Stimulated activated memory B cell treated with anti-CD40 and anti-IgM and Interleukin-4, amounts not matched to agents 10 μg/mL and 1 μg/mL and 100 μg/mL, for 72 hours (primary cell): Measurements from ENCODE around the gene MACROD2.

Experiments
- ATAC-seq: fragments of 150-1000 bp; cut with Tn5 transposase; 2 replicates; pipeline ENCODE4 v1.10.0; 2021
- H3K27ac Mint-ChIP-seq: one replicate; pipeline ENCODE4 v1.8.0; 2022; ENCODE audit warnings: mild to moderate bottlenecking, mixed read lengths
- H3K27me3 Mint-ChIP-seq: one replicate; pipeline ENCODE4 v1.8.0; 2022; ENCODE audit warnings: mixed read lengths
- H3K36me3 Mint-ChIP-seq: one replicate; pipeline ENCODE4 v1.8.0; 2022; ENCODE audit warnings: mixed read lengths
- H3K4me1 Mint-ChIP-seq: one replicate; pipeline ENCODE4 v1.8.0; 2022; ENCODE audit warnings: mixed read lengths
- H3K4me3 Mint-ChIP-seq: one replicate; pipeline ENCODE4 v1.8.0; 2022; ENCODE audit warnings: mild to moderate bottlenecking, moderate library complexity, mixed read lengths
- H3K9me3 Mint-ChIP-seq: one replicate; pipeline ENCODE4 v1.8.0; 2022; ENCODE audit warnings: mixed read lengths

The MACROD2 gene

DNA sequence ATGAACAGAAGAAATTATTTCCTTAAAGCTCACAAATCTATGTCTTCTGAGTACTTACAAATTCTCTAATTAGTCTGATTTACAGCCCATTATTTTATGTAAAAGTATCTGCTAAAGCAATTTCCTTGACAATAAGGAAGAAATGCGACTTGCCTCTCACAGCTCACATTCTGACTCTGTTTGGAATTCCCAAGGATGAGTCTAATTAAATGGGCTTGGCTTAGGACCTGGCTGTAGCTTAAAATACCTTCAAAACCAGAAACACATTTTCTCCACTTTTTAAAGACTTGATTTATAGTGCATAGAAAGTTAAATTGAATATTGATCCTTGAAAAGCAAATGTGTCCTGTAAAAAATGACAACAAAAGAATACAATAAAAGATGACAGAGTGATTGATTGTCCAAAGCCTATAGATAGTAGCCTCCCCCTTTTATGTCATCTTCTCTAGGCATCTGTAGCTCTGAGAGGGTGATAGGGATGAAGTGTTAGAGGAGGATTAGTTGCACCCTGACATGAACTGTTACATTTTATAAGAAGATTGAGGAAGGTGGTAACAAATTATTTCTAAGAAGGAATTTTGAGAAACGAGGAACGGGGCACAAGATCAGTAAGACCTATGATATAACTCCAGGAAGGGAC is 118.9 kb downstream of the MACROD2 start:
- no peak for ATAC-seq
- no peak overlapping the region for H3K4me3 Mint-ChIP-seq
- no peaks in the 10 kb centered on the region for H3K36me3 Mint-ChIP-seq
- H3K27me3 Mint-ChIP-seq, result no peaks in the 10 kb centered on the region
- no peaks in the 10 kb centered on the region for H3K4me1 Mint-ChIP-seq
- peaks cover 16% of the 10 kb centered on the region for H3K9me3 Mint-ChIP-seq
- H3K27ac Mint-ChIP-seq, result no peak overlapping the region

DNA sequence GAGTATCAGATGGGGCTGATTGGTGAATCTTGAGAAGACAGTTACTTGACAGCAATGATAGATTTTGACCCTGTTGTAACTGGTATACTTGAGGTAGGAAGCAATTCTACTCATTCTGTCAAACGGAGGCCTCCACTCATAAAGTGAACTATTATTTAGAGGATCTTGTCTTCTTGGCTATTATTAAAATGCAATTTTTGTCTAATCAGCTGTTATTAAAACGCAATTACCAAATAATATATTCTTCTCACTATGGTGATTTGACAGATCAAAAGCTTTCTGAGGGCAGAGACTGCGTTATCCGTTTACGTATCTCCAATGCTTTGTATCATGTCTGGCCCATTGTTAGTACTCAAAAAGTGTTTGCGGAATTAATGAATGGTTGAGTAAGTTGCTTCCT is 120.7 kb downstream of the MACROD2 start:
- no peak overlapping the region for H3K4me3 Mint-ChIP-seq
- no peaks in the 10 kb centered on the region for H3K27me3 Mint-ChIP-seq
- H3K27ac Mint-ChIP-seq, result no peak overlapping the region
- no peak for ATAC-seq
- H3K4me1 Mint-ChIP-seq, result no peaks in the 10 kb centered on the region
- no peaks in the 10 kb centered on the region for H3K36me3 Mint-ChIP-seq
- peaks cover 7% of the 10 kb centered on the region for H3K9me3 Mint-ChIP-seq

DNA sequence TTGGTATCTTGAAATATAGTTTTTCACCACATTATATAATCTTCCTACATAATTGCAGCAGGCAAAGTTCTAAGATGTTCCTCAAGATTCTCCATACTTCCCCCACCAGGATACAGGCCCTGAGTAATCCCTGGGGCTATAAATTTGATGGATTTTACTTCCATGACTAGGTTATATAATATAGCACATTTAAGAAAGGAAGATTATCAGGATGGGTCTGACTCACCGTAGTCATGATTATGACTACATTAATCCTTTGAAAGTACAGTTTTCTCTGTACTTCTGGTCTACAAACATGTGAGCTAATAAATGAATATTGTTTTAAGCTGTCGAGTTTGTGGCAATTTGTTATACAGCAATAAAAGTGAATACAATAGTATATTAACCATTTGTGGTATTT is 122.5 kb downstream of the MACROD2 start:
- H3K9me3 Mint-ChIP-seq, result peaks cover 3% of the 10 kb centered on the region
- no peak for ATAC-seq
- H3K36me3 Mint-ChIP-seq, result no peaks in the 10 kb centered on the region
- no peaks in the 10 kb centered on the region for H3K27me3 Mint-ChIP-seq
- H3K4me1 Mint-ChIP-seq, result no peaks in the 10 kb centered on the region
- no peak overlapping the region for H3K27ac Mint-ChIP-seq
- H3K4me3 Mint-ChIP-seq, result no peak overlapping the region

DNA sequence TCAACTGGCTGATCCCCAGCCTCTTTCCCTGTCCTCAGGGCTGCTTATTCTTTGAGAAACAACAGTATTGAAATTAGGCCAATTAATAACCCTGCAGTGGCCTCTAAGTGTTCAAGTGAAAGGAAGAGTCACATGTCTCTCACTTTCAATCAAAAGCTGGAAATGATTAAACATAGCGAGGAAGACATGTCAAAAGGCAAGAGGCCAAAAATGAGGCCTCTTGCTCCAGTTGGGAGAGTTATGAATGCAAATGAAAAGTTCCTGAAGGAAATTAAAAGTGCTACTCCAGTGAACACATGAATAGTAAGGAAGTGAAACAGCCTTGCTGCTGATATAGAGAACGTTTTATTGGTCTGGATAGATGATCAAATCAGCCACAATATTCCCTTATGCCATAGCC is 131.5 kb downstream of the MACROD2 start:
- Mint-ChIP-seq H3K4me3 (no peak overlapping the region), H3K4me1 (no peaks in the 10 kb centered on the region), H3K36me3 (no peaks in the 10 kb centered on the region), H3K27ac (no peak overlapping the region), H3K9me3 (no peaks in the 10 kb centered on the region), H3K27me3 (no peaks in the 10 kb centered on the region)
- no peak for ATAC-seq

DNA sequence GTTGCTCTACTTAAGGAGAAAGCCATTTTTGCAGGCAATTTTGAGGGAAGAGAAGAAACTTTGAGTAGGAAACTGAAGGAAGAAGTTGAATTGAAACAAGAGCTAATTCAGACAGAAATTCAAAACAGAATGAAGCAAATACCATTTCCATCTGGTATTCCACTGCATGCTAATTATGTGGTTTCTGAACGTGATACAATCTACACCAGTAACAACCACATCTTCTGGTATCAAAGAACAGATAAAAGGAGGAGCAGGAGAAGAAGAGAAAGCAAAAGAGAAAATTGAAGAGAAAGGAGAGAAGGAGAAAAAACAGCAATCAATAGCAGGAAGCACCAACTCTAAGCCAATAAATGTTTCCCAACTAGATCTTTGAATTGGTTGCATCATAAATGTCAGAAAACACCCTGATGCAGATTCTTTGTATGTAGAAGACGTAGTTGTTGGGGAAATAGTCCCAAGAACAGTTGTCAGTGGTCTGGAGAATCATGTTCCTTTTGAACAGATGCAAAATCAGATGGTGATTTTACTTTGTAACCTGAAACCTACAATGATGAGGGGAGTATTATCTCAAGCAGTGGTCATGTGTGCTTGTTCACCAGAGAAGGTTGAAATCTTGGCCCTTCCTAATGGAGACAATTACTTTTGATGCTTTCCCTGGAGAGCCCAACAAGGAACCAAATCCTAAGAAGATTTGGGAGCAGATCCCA is 132.4 kb downstream of the MACROD2 start:
- Mint-ChIP-seq H3K27ac (no peak overlapping the region), H3K27me3 (no peaks in the 10 kb centered on the region), H3K4me1 (no peaks in the 10 kb centered on the region), H3K4me3 (no peak overlapping the region), H3K36me3 (no peaks in the 10 kb centered on the region), H3K9me3 (no peaks in the 10 kb centered on the region)
- ATAC-seq, result no peak

DNA sequence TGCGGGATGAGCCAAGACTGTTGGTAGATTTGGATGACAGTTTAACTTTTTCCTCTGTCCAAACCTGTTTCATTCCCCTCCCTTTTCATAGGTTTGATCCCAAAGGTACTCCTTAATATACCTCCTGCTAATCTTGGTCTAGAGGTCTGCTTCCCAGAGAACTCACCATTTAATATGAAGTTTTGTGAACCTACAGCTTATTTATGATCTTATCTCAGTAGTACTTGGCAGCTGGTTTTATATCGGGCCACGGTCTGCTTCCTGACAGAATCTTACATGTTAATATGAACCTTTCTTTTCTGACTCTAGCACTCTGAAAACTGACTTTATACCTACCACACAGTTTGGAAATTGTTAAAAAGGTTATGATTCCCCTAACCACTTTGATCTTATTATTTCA is 138.7 kb downstream of the MACROD2 start:
- Mint-ChIP-seq H3K9me3 (no peaks in the 10 kb centered on the region), H3K27ac (no peak overlapping the region), H3K36me3 (no peaks in the 10 kb centered on the region), H3K27me3 (no peaks in the 10 kb centered on the region), H3K4me3 (no peak overlapping the region), H3K4me1 (no peaks in the 10 kb centered on the region)
- ATAC-seq, result no peak

DNA sequence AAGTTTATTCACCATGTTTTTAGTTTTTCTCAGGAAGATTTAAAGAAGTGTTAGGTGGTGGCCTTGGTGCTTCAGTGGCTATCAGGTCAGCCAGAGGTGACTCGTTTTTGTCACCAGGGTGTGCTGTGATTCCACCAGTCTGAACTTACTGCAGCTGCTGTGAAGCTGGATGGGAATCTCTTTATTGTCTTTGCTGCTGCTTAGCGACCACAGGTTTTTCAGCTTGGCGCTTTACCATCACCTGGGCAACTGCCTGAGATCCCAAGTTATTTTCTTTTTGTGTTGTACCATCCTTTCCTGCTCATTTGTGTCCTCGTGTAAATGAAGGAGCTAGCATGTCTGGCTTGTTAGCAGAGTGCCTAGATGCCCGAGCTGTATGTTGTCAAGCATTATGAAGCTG is 146.9 kb downstream of the MACROD2 start:
- no peaks in the 10 kb centered on the region for H3K27me3 Mint-ChIP-seq
- no peak overlapping the region for H3K27ac Mint-ChIP-seq
- no peaks in the 10 kb centered on the region for H3K36me3 Mint-ChIP-seq
- H3K4me1 Mint-ChIP-seq, result no peaks in the 10 kb centered on the region
- no peak overlapping the region for H3K4me3 Mint-ChIP-seq
- no peak for ATAC-seq
- no peaks in the 10 kb centered on the region for H3K9me3 Mint-ChIP-seq

DNA sequence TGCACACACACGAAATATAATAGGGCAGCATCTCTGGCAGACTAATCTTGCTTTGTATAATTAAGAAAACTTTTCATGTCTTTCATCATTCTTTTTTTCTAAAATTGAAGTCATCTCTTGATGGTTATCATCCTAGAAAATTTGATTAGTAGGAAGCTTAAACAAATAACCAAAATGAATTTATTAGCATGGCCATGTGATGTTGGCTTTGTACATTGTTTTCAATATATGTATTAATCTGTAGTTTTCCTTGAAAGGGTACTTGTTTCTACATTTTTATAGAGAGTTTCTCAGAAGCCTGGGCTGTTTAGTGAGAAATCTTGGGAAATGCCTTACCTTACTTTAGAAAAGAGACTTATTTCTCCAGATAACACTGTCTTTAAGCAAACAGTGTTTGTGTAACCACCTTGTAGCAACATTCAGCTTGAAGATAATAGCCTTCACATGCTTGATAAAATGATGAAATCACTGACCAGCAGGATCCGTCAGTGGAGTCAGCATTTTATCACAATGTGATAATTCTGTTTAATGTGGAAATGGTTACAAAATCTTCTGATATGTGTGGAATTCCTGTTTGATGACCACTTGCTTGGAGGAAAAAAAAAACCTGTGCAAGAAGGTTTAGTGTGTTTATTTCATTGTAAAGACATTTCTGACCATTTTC is 147.8 kb downstream of the MACROD2 start:
- Mint-ChIP-seq H3K36me3 (no peaks in the 10 kb centered on the region), H3K9me3 (no peaks in the 10 kb centered on the region), H3K27me3 (no peaks in the 10 kb centered on the region), H3K27ac (no peak overlapping the region), H3K4me3 (no peak overlapping the region), H3K4me1 (no peaks in the 10 kb centered on the region)
- ATAC-seq, result no peak

DNA sequence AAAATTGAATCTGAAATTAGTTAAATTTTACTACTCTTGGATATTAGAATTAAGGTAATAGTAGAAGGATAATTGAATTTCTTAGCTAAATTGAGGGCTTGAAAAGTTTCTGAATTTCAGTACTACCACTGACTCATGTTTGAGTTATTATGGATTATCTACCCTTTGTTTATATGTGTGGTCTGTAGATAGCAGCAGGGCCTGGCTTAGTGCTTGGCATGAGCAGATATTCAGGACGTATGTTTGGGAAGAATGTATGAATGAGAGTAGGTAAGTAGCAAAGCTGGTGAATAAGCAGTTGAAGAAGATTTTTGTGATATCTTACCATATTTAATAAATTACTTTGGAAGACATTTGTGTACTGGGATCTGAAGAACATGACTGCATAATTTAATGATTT is 152.7 kb downstream of the MACROD2 start:
- Mint-ChIP-seq H3K4me1 (no peaks in the 10 kb centered on the region), H3K27me3 (no peaks in the 10 kb centered on the region), H3K27ac (no peak overlapping the region), H3K4me3 (no peak overlapping the region), H3K36me3 (no peaks in the 10 kb centered on the region), H3K9me3 (no peaks in the 10 kb centered on the region)
- no peak for ATAC-seq

DNA sequence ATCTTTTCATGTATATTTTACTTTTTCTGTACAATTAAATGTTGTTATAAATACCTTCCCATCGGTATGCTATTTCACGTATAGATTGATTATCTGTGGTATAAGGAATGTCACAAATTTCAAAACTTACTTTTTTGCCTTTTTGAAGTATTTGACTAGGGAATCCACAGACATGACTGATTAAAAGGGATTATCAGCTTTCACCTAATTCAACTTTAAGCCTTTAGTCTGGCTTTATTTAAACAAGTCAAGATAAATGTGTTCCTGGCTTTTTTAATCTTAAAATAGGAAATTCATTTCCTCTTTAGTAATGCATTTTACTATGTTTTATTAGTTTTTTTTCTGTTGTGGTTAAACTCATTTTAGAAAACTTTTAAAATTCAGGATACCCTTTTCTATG is 160.0 kb downstream of the MACROD2 start:
- H3K4me1 Mint-ChIP-seq, result no peaks in the 10 kb centered on the region
- no peak overlapping the region for H3K27ac Mint-ChIP-seq
- H3K4me3 Mint-ChIP-seq, result no peak overlapping the region
- no peaks in the 10 kb centered on the region for H3K27me3 Mint-ChIP-seq
- peaks cover 5% of the 10 kb centered on the region for H3K9me3 Mint-ChIP-seq
- H3K36me3 Mint-ChIP-seq, result no peaks in the 10 kb centered on the region
- no peak for ATAC-seq

DNA sequence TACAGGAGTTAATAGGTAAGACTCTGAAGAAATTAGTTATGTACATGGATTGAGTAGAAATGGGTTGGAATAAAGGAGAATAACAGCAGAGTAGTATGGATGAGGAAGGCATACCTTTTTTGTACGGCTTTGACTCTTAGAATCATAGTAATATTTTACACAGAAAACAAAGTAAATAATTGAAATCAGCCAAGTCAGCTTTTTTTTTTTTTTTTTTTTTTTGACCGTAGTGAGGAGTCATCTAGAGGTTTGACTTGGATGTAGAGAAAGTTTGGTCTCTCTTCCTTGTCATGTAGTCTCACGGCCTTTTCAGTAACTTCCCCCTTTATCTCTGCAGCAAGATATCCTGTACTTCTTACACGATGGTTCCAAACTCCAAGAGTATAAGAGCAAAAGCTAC is 183.2 kb downstream of the MACROD2 start:
- H3K4me1 Mint-ChIP-seq, result no peaks in the 10 kb centered on the region
- no peak for ATAC-seq
- no peak overlapping the region for H3K27ac Mint-ChIP-seq
- H3K27me3 Mint-ChIP-seq, result no peaks in the 10 kb centered on the region
- peaks cover 12% of the 10 kb centered on the region for H3K9me3 Mint-ChIP-seq
- H3K4me3 Mint-ChIP-seq, result no peak overlapping the region
- no peaks in the 10 kb centered on the region for H3K36me3 Mint-ChIP-seq

DNA sequence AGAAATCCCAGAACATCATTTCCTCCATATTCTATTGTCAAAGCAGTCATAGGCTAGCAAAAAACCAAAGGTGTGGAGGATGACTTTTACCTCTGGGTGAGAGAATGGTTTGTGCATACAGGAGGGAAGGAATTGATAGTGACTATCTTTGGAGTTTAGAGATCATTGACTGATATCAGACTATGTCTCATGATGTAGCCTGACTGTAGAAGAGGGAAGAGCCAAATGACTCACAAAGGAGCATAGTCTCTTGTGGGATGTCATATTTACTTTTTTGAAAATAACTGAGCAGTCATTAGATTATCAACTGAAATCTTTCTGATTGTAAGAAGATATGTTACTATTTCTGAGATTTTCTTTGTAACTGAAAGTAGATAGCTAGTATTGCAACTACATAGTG is 183.6 kb downstream of the MACROD2 start:
- peaks cover 11% of the 10 kb centered on the region for H3K9me3 Mint-ChIP-seq
- no peaks in the 10 kb centered on the region for H3K4me1 Mint-ChIP-seq
- no peak overlapping the region for H3K27ac Mint-ChIP-seq
- H3K36me3 Mint-ChIP-seq, result no peaks in the 10 kb centered on the region
- H3K27me3 Mint-ChIP-seq, result no peaks in the 10 kb centered on the region
- no peak for ATAC-seq
- no peak overlapping the region for H3K4me3 Mint-ChIP-seq

DNA sequence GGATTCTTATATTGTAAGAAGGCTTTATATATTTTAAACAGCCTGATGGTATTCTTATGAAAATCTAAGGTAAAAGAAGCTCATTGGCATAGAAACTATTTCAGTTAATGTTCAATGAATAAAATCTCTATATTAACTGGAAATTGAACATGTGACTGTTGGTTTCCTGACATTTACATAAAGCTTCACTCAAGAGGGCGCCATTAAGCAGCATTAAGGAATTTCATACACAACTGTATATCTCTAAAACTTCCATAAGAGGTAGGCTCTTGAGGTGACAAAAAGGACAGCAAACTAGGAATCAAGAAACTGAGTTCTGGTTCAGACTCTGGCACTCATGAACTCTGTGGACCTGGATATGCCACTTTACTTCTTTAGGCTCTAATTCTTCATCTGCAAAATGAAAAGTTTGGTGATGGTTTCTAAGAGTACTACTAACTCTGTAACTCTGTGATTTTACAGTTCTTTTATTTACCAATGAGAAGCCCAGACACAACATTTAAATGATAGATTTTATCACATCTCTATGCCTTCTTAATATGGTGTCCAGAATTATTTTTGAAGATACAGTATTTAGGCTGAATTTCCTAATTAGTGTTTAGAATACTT is 194.6 kb downstream of the MACROD2 start:
- Mint-ChIP-seq H3K9me3 (peaks cover 2% of the 10 kb centered on the region), H3K4me1 (no peaks in the 10 kb centered on the region), H3K27ac (no peak overlapping the region), H3K36me3 (no peaks in the 10 kb centered on the region), H3K27me3 (no peaks in the 10 kb centered on the region), H3K4me3 (no peak overlapping the region)
- no peak for ATAC-seq

DNA sequence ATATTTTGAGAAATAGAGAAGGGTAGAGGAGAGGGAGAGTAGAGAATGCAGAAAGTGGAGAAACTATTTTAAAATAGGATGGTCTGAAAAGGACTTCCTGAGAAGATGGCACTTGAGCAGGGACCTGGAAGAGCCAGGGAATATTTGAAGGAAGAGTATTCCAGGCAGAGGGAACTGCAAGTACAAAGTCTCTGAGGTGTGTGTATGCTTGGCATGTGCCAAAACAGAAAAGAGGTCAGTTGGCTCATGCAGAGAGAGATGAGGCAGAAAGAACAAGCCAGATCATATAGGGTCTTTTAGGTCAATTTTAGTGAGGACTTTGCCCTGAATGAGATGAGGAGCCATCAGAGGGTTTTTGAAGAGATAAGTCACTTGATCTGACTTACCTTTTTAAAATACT is 196.2 kb downstream of the MACROD2 start:
- H3K27ac Mint-ChIP-seq, result no peak overlapping the region
- no peak for ATAC-seq
- no peaks in the 10 kb centered on the region for H3K4me1 Mint-ChIP-seq
- H3K27me3 Mint-ChIP-seq, result no peaks in the 10 kb centered on the region
- H3K9me3 Mint-ChIP-seq, result peaks cover 2% of the 10 kb centered on the region
- H3K4me3 Mint-ChIP-seq, result no peak overlapping the region
- no peaks in the 10 kb centered on the region for H3K36me3 Mint-ChIP-seq

DNA sequence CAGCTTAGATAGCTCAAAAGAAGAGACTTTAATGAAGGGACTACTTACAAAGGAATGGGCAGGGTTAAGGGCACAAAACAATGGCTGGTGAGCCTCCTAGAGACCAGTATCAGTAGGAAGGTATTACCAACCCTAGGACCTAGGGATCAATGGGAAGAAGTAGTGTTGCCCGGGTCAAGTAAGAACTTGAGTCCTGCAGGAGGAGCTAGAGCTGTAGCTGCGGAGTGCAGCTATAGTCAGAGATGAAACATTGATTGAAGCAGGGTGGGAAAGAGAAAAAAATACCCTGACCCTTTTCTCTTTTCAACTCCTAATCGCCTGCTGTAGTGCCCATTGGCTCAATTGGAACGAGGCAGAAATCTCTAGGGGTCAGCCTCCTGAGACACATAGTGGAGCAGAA is 198.1 kb downstream of the MACROD2 start:
- no peaks in the 10 kb centered on the region for H3K36me3 Mint-ChIP-seq
- H3K27me3 Mint-ChIP-seq, result no peaks in the 10 kb centered on the region

DNA sequence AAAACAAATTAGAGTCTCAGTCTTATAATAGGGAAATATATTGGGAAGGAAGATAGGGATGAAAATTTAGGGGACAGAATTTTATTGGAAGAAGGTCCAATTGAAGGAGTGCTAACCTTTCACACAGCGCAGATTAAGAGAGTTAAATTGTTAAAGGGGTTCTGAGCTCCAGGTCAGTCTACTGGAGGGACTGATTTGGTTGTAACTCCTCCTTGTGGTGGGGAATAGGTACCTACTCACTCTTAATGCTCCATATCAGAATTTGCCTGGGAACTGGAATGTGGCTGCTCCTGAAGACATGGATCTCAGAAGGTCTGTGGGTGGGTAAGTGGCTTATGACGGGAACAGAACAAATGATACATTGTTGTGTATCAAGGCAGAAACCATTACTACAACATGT is 198.6 kb downstream of the MACROD2 start:
- Mint-ChIP-seq H3K27me3 (no peaks in the 10 kb centered on the region), H3K36me3 (no peaks in the 10 kb centered on the region), H3K4me3 (no peak overlapping the region), H3K27ac (no peak overlapping the region), H3K9me3 (peaks cover 2% of the 10 kb centered on the region), H3K4me1 (no peaks in the 10 kb centered on the region)
- ATAC-seq, result no peak

More for the DNA sequence above, 198.1 kb downstream of the MACROD2 start:
- peaks cover 2% of the 10 kb centered on the region for H3K9me3 Mint-ChIP-seq
- ATAC-seq, result no peak
- no peak overlapping the region for H3K4me3 Mint-ChIP-seq
- no peaks in the 10 kb centered on the region for H3K4me1 Mint-ChIP-seq
- no peak overlapping the region for H3K27ac Mint-ChIP-seq
